Right atrium auricular region (tissue), 2 donors: ENCODE results near the gene TMEM259. TPM values are rescaled to one million over a fixed set of nuclear protein-coding genes. Genes with fewer than 3 reads are reported as not detected.

Experiments
- DNase-seq: peaks from one replicate; pipeline ENCODE4 v3.0.0-alpha.2; 2019; ENCODE audit warnings: low spot score
- H3K27ac ChIP-seq, 2 donors: fragments of 200-600 bp; sonication (generic); 1 replicate in 1 of 2; 2 replicates in 1 of 2; pipeline ENCODE4 v1.5.1; 2016 to 2019
- H3K27me3 ChIP-seq, 2 donors: fragments of 200-600 bp; sonication (generic); one replicate each; pipeline versions ENCODE4 v1.5.1 to v1.6.0; 2017 to 2019
- H3K36me3 ChIP-seq: fragments of 200-600 bp; sonication (generic); one replicate; pipeline ENCODE4 v1.5.1; 2016
- H3K4me1 ChIP-seq, 2 donors: fragments of 200-600 bp; sonication (generic); one replicate each; pipeline versions ENCODE4 v1.5.1 to v1.6.0; 2017 to 2019
- H3K4me3 ChIP-seq, 2 donors: fragments of 200-600 bp; sonication (generic); 1 replicate in 1 of 2; 2 replicates in 1 of 2; pipeline ENCODE4 v1.5.1; 2017 to 2019; ENCODE audit warnings: mild to moderate bottlenecking in 1 of 2, moderate library complexity in 1 of 2
- H3K9me3 ChIP-seq, 2 donors: fragments of 200-600 bp; sonication (generic); one replicate each; pipeline ENCODE4 v1.5.1; 2019
- CTCF ChIP-seq, 2 donors: fragments of 200-600 bp; sonication (generic); IDR thresholded peaks; one replicate each; pipeline ENCODE4 v1.5.1; 2019; ENCODE audit warnings: antibody characterized with exemption in 2 of 2
- total RNA-seq, 2 donors: library from RNA; depleted of rRNA; stranded (reverse); fragments of >200 nt; gene quantifications; one replicate each; pipeline ENCODE4 v1.1.0, GENCODE V29; 2016

Gene TMEM259
- total RNA-seq, 2 donors from 2014 or later = 129 to 170 TPM

GRCh38 chr19:1066748-1067340 is 45.9 kb upstream of the TMEM259 start, which contains the start of gene ARHGAP45:
ARHGAP45 (plus strand) TSS chr19:1067167; CDS start chr19:1067406, 239 bp downstream.
- no peaks in the 10 kb centered on the region for H3K36me3 ChIP-seq
- peaks cover 0 to 44% of the 10 kb centered on the region in 2 donors for H3K4me1 ChIP-seq
- TF ChIP-seq CTCF (IDR thresholded peaks at IDR 0.05) = no peak
- no peak for DNase-seq
- H3K4me3 ChIP-seq = peak within 1 kb of the TSS; percentile 26 to 48
- peaks cover 11 to 22% of the 10 kb centered on the region in 2 donors for H3K27me3 ChIP-seq
- peak within 1 kb of the TSS; percentile 12 to 48 for H3K27ac ChIP-seq
- no peaks in the 10 kb centered on the region for H3K9me3 ChIP-seq

GRCh38 chr19:1066251-1066747 is 45.4 kb upstream of the TMEM259 start:
- no peak overlapping the region for H3K27ac ChIP-seq
- H3K27me3 ChIP-seq = peaks cover 11 to 22% of the 10 kb centered on the region in 2 donors
- DNase-seq = no peak
- H3K4me1 ChIP-seq = peaks cover 0 to 39% of the 10 kb centered on the region in 2 donors
- H3K4me3 ChIP-seq = peak overlapping the region in 1 of 2 donors; percentile 48
- no peaks in the 10 kb centered on the region for H3K36me3 ChIP-seq
- TF ChIP-seq CTCF (IDR thresholded peaks at IDR 0.05) = no peak
- H3K9me3 ChIP-seq = no peaks in the 10 kb centered on the region

DNA sequence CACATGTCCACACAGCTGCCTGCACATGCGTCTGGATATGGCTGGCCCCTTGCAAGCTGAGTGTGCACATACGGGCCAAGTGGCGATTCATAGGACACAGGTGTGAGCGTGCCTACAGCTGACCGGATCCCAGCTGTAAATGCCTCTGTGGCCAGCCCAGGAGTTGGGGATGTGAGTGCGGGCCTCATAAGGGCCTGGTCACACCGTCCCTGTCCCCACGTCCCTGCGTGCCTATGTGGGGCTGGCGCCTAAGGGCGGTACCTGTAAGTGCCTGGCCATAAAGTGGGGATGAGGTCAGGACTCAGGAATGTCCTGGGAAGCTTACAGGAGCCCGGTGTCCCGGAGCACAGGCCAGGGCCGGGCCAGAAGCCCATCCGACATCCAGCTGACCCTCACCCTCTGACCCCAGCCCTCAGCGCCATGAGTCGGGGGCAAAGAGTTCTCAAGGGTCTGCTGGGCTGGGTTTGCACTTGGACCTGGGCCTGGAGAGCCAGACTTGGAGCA is 44.7 kb upstream of the TMEM259 start:
- Histone ChIP-seq H3K4me1 (peaks cover 0 to 38% of the 10 kb centered on the region in 2 donors), H3K27me3 (peaks cover 11 to 22% of the 10 kb centered on the region in 2 donors)
- DNase-seq = no peak

GRCh38 chr19:1064661-1065605 is 44.0 kb upstream of the TMEM259 start:
- H3K4me1 ChIP-seq = peaks cover 0 to 38% of the 10 kb centered on the region in 2 donors
- H3K9me3 ChIP-seq = peaks cover 0 to 3% of the 10 kb centered on the region in 2 donors
- TF ChIP-seq CTCF (IDR thresholded peaks at IDR 0.05) = peak; percentile 77 to 80
- no peak for DNase-seq
- H3K27me3 ChIP-seq = peaks cover 9 to 22% of the 10 kb centered on the region in 2 donors
- H3K36me3 ChIP-seq = no peaks in the 10 kb centered on the region
- no peak overlapping the region for H3K4me3 ChIP-seq
- H3K27ac ChIP-seq = no peak overlapping the region

More for the DNA sequence above, 44.7 kb upstream of the TMEM259 start:
- H3K9me3 ChIP-seq = no peaks in the 10 kb centered on the region
- no peaks in the 10 kb centered on the region for H3K36me3 ChIP-seq
- no peak overlapping the region for H3K4me3 ChIP-seq
- TF ChIP-seq CTCF (IDR thresholded peaks at IDR 0.05) = no peak
- no peak overlapping the region for H3K27ac ChIP-seq

- H3K27ac ChIP-seq = no peak overlapping the region
- TF ChIP-seq CTCF (IDR thresholded peaks at IDR 0.05) = no peak
- peaks cover 0 to 33% of the 10 kb centered on the region in 2 donors for H3K4me1 ChIP-seq
- H3K36me3 ChIP-seq = no peaks in the 10 kb centered on the region
- DNase-seq = no peak
- peaks cover 0 to 11% of the 10 kb centered on the region in 2 donors for H3K9me3 ChIP-seq
- H3K4me3 ChIP-seq = no peak overlapping the region
- peaks cover 7 to 17% of the 10 kb centered on the region in 2 donors for H3K27me3 ChIP-seq
These were observed 43.2 kb upstream of the TMEM259 start for GRCh38 chr19:1063909-1064660.
